ENCODE measurements around the gene ZBTB47. TPM values are rescaled to one million over a fixed set of nuclear protein-coding genes. Genes with fewer than 3 reads are reported as not detected.

ZBTB47 gene
- total RNA-seq, 5 donors from 2014 or later (not counting 1 experiment from before 2014, with no cell fraction given): 0.53 to 1.2 (median 0.98) TPM

- H3K4me3 ChIP-seq (ENCODE audit: control insufficient read depth in 1 of 2, extremely low read depth in 1 of 2, low read length in 1 of 2): peak overlapping the region; percentile 40 to 50
- no peak overlapping the region for H3K27ac ChIP-seq (ENCODE audit: low read length)
- Mint-ChIP-seq H3K4me3 (peak overlapping the region; percentile 55 to 82 (median 68)), H3K36me3 (no peaks in the 10 kb centered on the region), H3K9me3 (no peaks in the 10 kb centered on the region), H3K4me1 (peaks cover 6 to 24% (median 13%) of the 10 kb centered on the region in 3 donors), H3K27me3 (no peaks in the 10 kb centered on the region), H3K27ac (peak overlapping the region in 1 of 2 donors; percentile 22)
- POLR2A ChIA-PET: interaction anchor here in 1 of 2 donors (0.6 kb wide), 1 partner anchor 62 kb away, joined by 3 read pairs; no protein-coding TSS in a partner anchor
- DNase-seq: peak in 3 of 35 experiments; percentile 8 to 36 (median 20)
- peak; percentile 48 to 72 (median 54) for ATAC-seq (replicated peaks in 1 of 4)
- no peaks in the 10 kb centered on the region for H3K9me3 ChIP-seq
- peaks cover 0 to 26% of the 10 kb centered on the region in 2 experiments for H3K4me1 ChIP-seq (ENCODE audit: control insufficient read depth in 1 of 2, extremely low read depth in 1 of 2, insufficient read depth in 2 of 2, low read length in 2 of 2)
- peaks cover 2 to 5% of the 10 kb centered on the region in 2 donors for H3K36me3 ChIP-seq (ENCODE audit: control insufficient read depth in 2 of 2, extremely low read depth in 1 of 2, insufficient read depth in 1 of 2, low read length in 1 of 2)
- CTCF ChIA-PET: no interaction called here
- H3K27me3 ChIP-seq (replicated peaks in 1 of 2; ENCODE audit: control insufficient read depth in 2 of 2, extremely low read depth in 1 of 2, insufficient read depth in 2 of 2, low read length in 1 of 2): peaks cover 0 to 26% of the 10 kb centered on the region in 2 experiments
- WGBS (ENCODE audit: insufficient coverage): 5% methylated on average over 68 of the region's 94 CpGs
These were observed 1.1 kb downstream of the ZBTB47 start for GRCh38 chr3:42654331-42655201.

GRCh38 chr3:42655331-42655888 is 1.9 kb downstream of the ZBTB47 start:
- no peak for DNase-seq
- Histone ChIP-seq H3K27me3 (replicated peaks in 1 of 2; ENCODE audit: control insufficient read depth in 2 of 2, extremely low read depth in 1 of 2, insufficient read depth in 2 of 2, low read length in 1 of 2) (peaks cover 0 to 26% of the 10 kb centered on the region in 2 experiments), H3K4me1 (ENCODE audit: control insufficient read depth in 1 of 2, extremely low read depth in 1 of 2, insufficient read depth in 2 of 2, low read length in 2 of 2) (peaks cover 0 to 26% of the 10 kb centered on the region in 2 experiments), H3K27ac (ENCODE audit: low read length) (peak overlapping the region; percentile 44), H3K36me3 (ENCODE audit: control insufficient read depth in 2 of 2, extremely low read depth in 1 of 2, insufficient read depth in 1 of 2, low read length in 1 of 2) (peaks cover 0 to 2% of the 10 kb centered on the region in 2 donors), H3K4me3 (ENCODE audit: control insufficient read depth in 1 of 2, extremely low read depth in 1 of 2, low read length in 1 of 2) (no peak overlapping the region), H3K9me3 (no peaks in the 10 kb centered on the region)
- ChIA-PET CTCF (no interaction called here), POLR2A (no interaction called here)
- Mint-ChIP-seq H3K27me3 (no peaks in the 10 kb centered on the region), H3K4me1 (peaks cover 6 to 24% (median 13%) of the 10 kb centered on the region in 3 donors), H3K36me3 (no peaks in the 10 kb centered on the region), H3K9me3 (no peaks in the 10 kb centered on the region), H3K4me3 (peak overlapping the region; percentile 50 to 68 (median 55)), H3K27ac (peak overlapping the region in 1 of 2 donors; percentile 22)
- WGBS (ENCODE audit: insufficient coverage): 91% methylated on average over 4 of the region's 4 CpGs
- no peak for ATAC-seq (replicated peaks in 1 of 4)

GRCh38 chr3:42655980-42656679 is 2.6 kb downstream of the ZBTB47 start:
- Mint-ChIP-seq H3K9me3 (no peaks in the 10 kb centered on the region), H3K4me3 (peak overlapping the region in 1 of 3 donors; percentile 50), H3K36me3 (no peaks in the 10 kb centered on the region), H3K27ac (peak overlapping the region; percentile 4 to 28), H3K4me1 (peaks cover 6 to 22% (median 13%) of the 10 kb centered on the region in 3 donors), H3K27me3 (no peaks in the 10 kb centered on the region)
- Histone ChIP-seq H3K9me3 (no peaks in the 10 kb centered on the region), H3K4me3 (ENCODE audit: control insufficient read depth in 1 of 2, extremely low read depth in 1 of 2, low read length in 1 of 2) (no peak overlapping the region), H3K36me3 (ENCODE audit: control insufficient read depth in 2 of 2, extremely low read depth in 1 of 2, insufficient read depth in 1 of 2, low read length in 1 of 2) (peaks cover 0 to 2% of the 10 kb centered on the region in 2 donors), H3K27me3 (replicated peaks in 1 of 2; ENCODE audit: control insufficient read depth in 2 of 2, extremely low read depth in 1 of 2, insufficient read depth in 2 of 2, low read length in 1 of 2) (peaks cover 0 to 26% of the 10 kb centered on the region in 2 experiments), H3K4me1 (ENCODE audit: control insufficient read depth in 1 of 2, extremely low read depth in 1 of 2, insufficient read depth in 2 of 2, low read length in 2 of 2) (peaks cover 0 to 26% of the 10 kb centered on the region in 2 experiments), H3K27ac (ENCODE audit: low read length) (no peak overlapping the region)
- no peak for DNase-seq
- POLR2A ChIA-PET: no interaction called here
- ATAC-seq (replicated peaks in 1 of 4): no peak
- CTCF ChIA-PET: no interaction called here
- 86% methylated on average over 6 of the region's 6 CpGs for WGBS (ENCODE audit: insufficient coverage)

- Mint-ChIP-seq H3K27ac (peak overlapping the region in 1 of 2 donors; percentile 4), H3K4me1 (peaks cover 6 to 21% (median 12%) of the 10 kb centered on the region in 3 donors), H3K36me3 (no peaks in the 10 kb centered on the region), H3K27me3 (no peaks in the 10 kb centered on the region), H3K4me3 (peak overlapping the region in 1 of 3 donors; percentile 12), H3K9me3 (no peaks in the 10 kb centered on the region)
- Histone ChIP-seq H3K27me3 (replicated peaks in 1 of 2; ENCODE audit: control insufficient read depth in 2 of 2, extremely low read depth in 1 of 2, insufficient read depth in 2 of 2, low read length in 1 of 2) (peaks cover 0 to 26% of the 10 kb centered on the region in 2 experiments), H3K4me3 (ENCODE audit: control insufficient read depth in 1 of 2, extremely low read depth in 1 of 2, low read length in 1 of 2) (no peak overlapping the region), H3K36me3 (ENCODE audit: control insufficient read depth in 2 of 2, extremely low read depth in 1 of 2, insufficient read depth in 1 of 2, low read length in 1 of 2) (peaks cover 0 to 2% of the 10 kb centered on the region in 2 donors), H3K9me3 (no peaks in the 10 kb centered on the region), H3K27ac (ENCODE audit: low read length) (no peak overlapping the region), H3K4me1 (ENCODE audit: control insufficient read depth in 1 of 2, extremely low read depth in 1 of 2, insufficient read depth in 2 of 2, low read length in 2 of 2) (peaks cover 0 to 26% of the 10 kb centered on the region in 2 experiments)
- DNase-seq (no peak), ATAC-seq (replicated peaks in 1 of 4) (no peak)
- CTCF ChIA-PET: no interaction called here
- POLR2A ChIA-PET: no interaction called here
- 92% methylated on average over 7 of the region's 9 CpGs for WGBS (ENCODE audit: insufficient coverage)
These were observed 3.4 kb downstream of the ZBTB47 start for GRCh38 chr3:42656680-42657610.

- POLR2A ChIA-PET: no interaction called here
- Mint-ChIP-seq H3K27me3 (no peaks in the 10 kb centered on the region), H3K9me3 (no peaks in the 10 kb centered on the region), H3K27ac (no peak overlapping the region), H3K36me3 (no peaks in the 10 kb centered on the region), H3K4me1 (peaks cover 6 to 15% (median 9%) of the 10 kb centered on the region in 3 donors), H3K4me3 (no peak overlapping the region)
- H3K27me3 ChIP-seq (replicated peaks in 1 of 2; ENCODE audit: control insufficient read depth in 2 of 2, extremely low read depth in 1 of 2, insufficient read depth in 2 of 2, low read length in 1 of 2): peaks cover 0 to 23% of the 10 kb centered on the region in 2 experiments
- H3K9me3 ChIP-seq: no peaks in the 10 kb centered on the region
- no peak for DNase-seq
- H3K4me1 ChIP-seq (ENCODE audit: control insufficient read depth in 1 of 2, extremely low read depth in 1 of 2, insufficient read depth in 2 of 2, low read length in 2 of 2): peaks cover 0 to 22% of the 10 kb centered on the region in 2 experiments
- no peaks in the 10 kb centered on the region for H3K36me3 ChIP-seq (ENCODE audit: control insufficient read depth in 2 of 2, extremely low read depth in 1 of 2, insufficient read depth in 1 of 2, low read length in 1 of 2)
- WGBS (ENCODE audit: insufficient coverage): 89% methylated on average over 3 of the region's 4 CpGs
- no peak for ATAC-seq (replicated peaks in 1 of 4)
- no peak overlapping the region for H3K4me3 ChIP-seq (ENCODE audit: control insufficient read depth in 1 of 2, extremely low read depth in 1 of 2, low read length in 1 of 2)
- H3K27ac ChIP-seq (ENCODE audit: low read length): no peak overlapping the region
- CTCF ChIA-PET: no interaction called here
These were observed 4.2 kb downstream of the ZBTB47 start for GRCh38 chr3:42657675-42658074.

Measured in T-cell (primary cell).